Chondrocyte (in vitro differentiated cells): Measurements from ENCODE around the gene IRF2. TPM values are rescaled to one million over a fixed set of nuclear protein-coding genes. Genes with fewer than 3 reads are reported as not detected.

ENCODE experiments used
- DNase-seq: peaks from one replicate; pipeline ENCODE4 v3.0.0; 2021; ENCODE audit warnings: mixed read lengths, low spot score
- H3K27ac Mint-ChIP-seq: one replicate; pipeline ENCODE4 v1.8.0; 2021; ENCODE audit warnings: mild to moderate bottlenecking, moderate library complexity, mixed read lengths; ENCODE audit not compliant: unreplicated experiment
- H3K27me3 Mint-ChIP-seq: 2 replicates; pipeline ENCODE4 v1.8.0; 2021; ENCODE audit warnings: low read depth, mixed read lengths
- H3K36me3 Mint-ChIP-seq: 2 replicates; pipeline ENCODE4 v1.8.0; 2021; ENCODE audit warnings: low read depth, mixed read lengths
- H3K4me1 Mint-ChIP-seq: 2 replicates; pipeline ENCODE4 v1.8.0; 2021; ENCODE audit warnings: low read depth, mild to moderate bottlenecking, mixed read lengths
- H3K4me3 Mint-ChIP-seq: one replicate; pipeline ENCODE4 v1.8.0; 2021; ENCODE audit warnings: mild to moderate bottlenecking, moderate library complexity, mixed read lengths; ENCODE audit not compliant: unreplicated experiment
- H3K9me3 Mint-ChIP-seq: 2 replicates; pipeline ENCODE4 v1.8.0; 2021; ENCODE audit warnings: low read depth, mixed read lengths
- CTCF ChIP-seq: fragments of 200-600 bp; sonication (generic); IDR thresholded peaks from 2 replicates; pipeline ENCODE4 v1.5.0; 2021; ENCODE audit warnings: antibody characterized with exemption, mild to moderate bottlenecking, moderate library complexity
- total RNA-seq: library from RNA; stranded (reverse); gene quantifications from 3 replicates; pipeline ENCODE4 v1.2.1, GENCODE V29; 2021

IRF2 gene
- total RNA-seq, 1 donor from 2014 or later = 13.2 TPM

DNA sequence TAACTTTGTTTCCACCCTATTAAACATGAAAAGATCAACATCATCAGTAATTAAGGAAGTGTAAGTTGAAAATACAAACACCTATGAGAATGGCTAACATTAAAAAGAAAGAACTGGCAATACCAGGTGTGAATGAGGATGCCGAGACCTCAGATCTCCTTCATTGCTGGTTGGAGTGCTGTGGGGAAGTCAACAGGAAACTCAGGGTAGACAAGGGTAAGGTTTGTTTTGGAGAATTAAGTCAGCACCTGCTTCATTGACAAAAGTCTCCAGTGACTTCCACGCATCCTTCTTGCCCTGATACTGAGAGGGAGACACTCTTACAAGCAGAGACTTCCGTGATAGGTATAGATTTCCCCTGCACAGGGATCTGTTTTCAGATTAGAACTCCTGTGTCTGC, 106.1 kb downstream of the IRF2 start:
- H3K4me3 Mint-ChIP-seq = no peak overlapping the region
- H3K27me3 Mint-ChIP-seq = peaks cover 2% of the 10 kb centered on the region
- no peak for TF ChIP-seq CTCF
- no peaks in the 10 kb centered on the region for H3K36me3 Mint-ChIP-seq
- no peak overlapping the region for H3K27ac Mint-ChIP-seq
- H3K9me3 Mint-ChIP-seq = no peaks in the 10 kb centered on the region
- peaks cover 16% of the 10 kb centered on the region for H3K4me1 Mint-ChIP-seq
- no peak for DNase-seq

GRCh38 chr4:184364100-184364921, 110.0 kb downstream of the IRF2 start:
- H3K9me3 Mint-ChIP-seq = no peaks in the 10 kb centered on the region
- H3K4me3 Mint-ChIP-seq = no peak overlapping the region
- DNase-seq = no peak
- TF ChIP-seq CTCF = no peak
- H3K36me3 Mint-ChIP-seq = no peaks in the 10 kb centered on the region
- no peak overlapping the region for H3K27ac Mint-ChIP-seq
- H3K27me3 Mint-ChIP-seq = peaks cover 2% of the 10 kb centered on the region
- peaks cover 37% of the 10 kb centered on the region for H3K4me1 Mint-ChIP-seq

- peaks cover 2% of the 10 kb centered on the region for H3K27me3 Mint-ChIP-seq
- DNase-seq = no peak
- H3K27ac Mint-ChIP-seq = peak overlapping the region; percentile 32
- no peaks in the 10 kb centered on the region for H3K36me3 Mint-ChIP-seq
- H3K4me1 Mint-ChIP-seq = peaks cover 42% of the 10 kb centered on the region
- TF ChIP-seq CTCF = no peak
- H3K9me3 Mint-ChIP-seq = no peaks in the 10 kb centered on the region
- no peak overlapping the region for H3K4me3 Mint-ChIP-seq
Observed at GRCh38 chr4:184363258-184363657, 111.1 kb downstream of the IRF2 start.

DNA sequence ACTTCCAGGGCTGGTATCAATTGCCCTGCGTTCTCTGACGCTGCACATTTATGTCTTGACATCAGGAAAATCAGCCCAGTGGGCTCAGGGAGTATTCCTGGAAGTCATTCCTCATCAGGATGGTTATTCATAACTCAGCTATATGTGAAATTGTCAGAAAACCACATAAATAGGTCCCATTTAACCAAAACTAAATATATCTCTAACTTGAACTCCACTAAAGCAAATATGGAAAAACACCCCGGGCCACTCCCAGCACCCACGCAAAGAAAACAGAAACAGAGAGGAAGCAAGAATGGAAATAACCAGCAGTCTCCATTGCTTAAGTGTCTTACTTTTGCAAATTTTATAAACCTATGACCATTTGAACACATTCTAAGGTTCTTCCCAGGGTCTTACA, 112.0 kb downstream of the IRF2 start:
- Mint-ChIP-seq H3K9me3 (peaks cover 6% of the 10 kb centered on the region), H3K4me3 (peak overlapping the region; percentile 18), H3K27me3 (peaks cover 2% of the 10 kb centered on the region), H3K36me3 (peaks cover 2% of the 10 kb centered on the region), H3K4me1 (peaks cover 42% of the 10 kb centered on the region), H3K27ac (peak overlapping the region; percentile 82)
- no peak for TF ChIP-seq CTCF
- DNase-seq = no peak

- no peak overlapping the region for H3K4me3 Mint-ChIP-seq
- DNase-seq = no peak
- peaks cover 42% of the 10 kb centered on the region for H3K4me1 Mint-ChIP-seq
- H3K36me3 Mint-ChIP-seq = peaks cover 2% of the 10 kb centered on the region
- no peak for TF ChIP-seq CTCF
- no peaks in the 10 kb centered on the region for H3K27me3 Mint-ChIP-seq
- H3K27ac Mint-ChIP-seq = peak overlapping the region; percentile 82
- H3K9me3 Mint-ChIP-seq = peaks cover 6% of the 10 kb centered on the region
Observed at GRCh38 chr4:184361443-184361842, 112.9 kb downstream of the IRF2 start.
